ENCODE measurements around the gene KRABD2.
"Not testable (repeated sequence)": the region's sequence is repeated elsewhere in the genome, so short reads cannot be mapped to it uniquely, and the experiment has no call there.

Gene KRABD2

GRCh38 chr17:8384801-8385378 is 8.4 kb upstream of the KRABD2 start:
- no peaks in the 10 kb centered on the region for H3K27me3 ChIP-seq
- TF ChIP-seq POLR2A (IDR thresholded peaks at IDR 0.05) (no peak), CTCF (IDR thresholded peaks at IDR 0.05) (no peak)
- H3K27ac ChIP-seq, result no peak overlapping the region
- intact Hi-C loops (cut with DNase I; ENCODE audit: low total_unique reads), result no loop called here
- H3K9me3 ChIP-seq, result no peaks in the 10 kb centered on the region
- no peak overlapping the region for H3K4me3 ChIP-seq
- no peaks in the 10 kb centered on the region for H3K36me3 ChIP-seq
- peaks cover 6 to 24% of the 10 kb centered on the region in 2 donors for H3K4me1 ChIP-seq
- DNase-seq, result no peak

DNA sequence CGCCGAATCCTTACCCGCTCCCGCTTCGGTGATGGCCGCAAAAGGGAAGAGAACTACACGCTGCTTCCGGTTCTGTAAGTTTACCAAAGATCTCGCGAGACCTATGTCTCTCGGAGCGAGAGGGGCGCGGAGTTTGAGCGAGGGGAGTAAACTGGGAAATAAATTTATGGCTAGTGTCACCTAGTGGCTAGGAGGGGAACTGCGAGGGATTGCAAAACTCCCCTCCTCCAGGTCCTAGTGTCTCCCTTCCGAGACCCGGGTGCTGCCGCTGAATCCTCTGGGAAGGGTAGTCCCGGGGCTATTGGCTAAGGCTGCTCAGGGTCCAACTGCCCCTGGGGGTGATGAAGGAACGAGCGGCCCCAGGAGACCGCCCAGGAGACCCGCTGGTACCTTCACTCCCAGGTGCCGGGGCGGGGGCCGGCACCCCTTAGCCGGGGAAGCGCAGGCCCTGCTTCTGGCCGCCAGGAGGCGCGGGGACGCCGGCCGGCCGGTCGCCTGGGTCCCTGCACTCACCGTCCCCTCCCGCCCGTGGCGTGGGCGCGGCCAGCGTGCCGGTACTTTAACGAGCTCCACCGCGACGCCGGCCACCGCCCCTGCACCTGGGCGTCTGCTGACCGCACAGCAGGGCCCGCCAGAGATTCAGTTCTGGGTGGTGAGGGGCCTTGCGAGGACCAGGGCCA is 6.8 kb upstream of the KRABD2 start, which contains the start of gene RPL26:
Gene RPL26 (minus strand): TSS at position 51 of the 680 bp plus-strand sequence. CDS start 883 bp downstream, outside the sequence.
- TF ChIP-seq CTCF (IDR thresholded peaks at IDR 0.05) (peak; percentile 91 to 97 (median 94)), POLR2A (IDR thresholded peaks at IDR 0.05) (peak; percentile 21 to 74)
- H3K4me1 ChIP-seq, result peaks cover 6 to 24% of the 10 kb centered on the region in 2 donors
- peak within 1 kb of the TSS; percentile 89 to 91 for H3K27ac ChIP-seq
- no peaks in the 10 kb centered on the region for H3K9me3 ChIP-seq
- H3K36me3 ChIP-seq, result no peaks in the 10 kb centered on the region
- peak; percentile 96 to 99 for DNase-seq
- peak within 1 kb of the TSS; percentile 65 to 66 for H3K4me3 ChIP-seq
- H3K27me3 ChIP-seq, result no peaks in the 10 kb centered on the region
- intact Hi-C loops (cut with DNase I; ENCODE audit: low total_unique reads), result no loop called here

DNA sequence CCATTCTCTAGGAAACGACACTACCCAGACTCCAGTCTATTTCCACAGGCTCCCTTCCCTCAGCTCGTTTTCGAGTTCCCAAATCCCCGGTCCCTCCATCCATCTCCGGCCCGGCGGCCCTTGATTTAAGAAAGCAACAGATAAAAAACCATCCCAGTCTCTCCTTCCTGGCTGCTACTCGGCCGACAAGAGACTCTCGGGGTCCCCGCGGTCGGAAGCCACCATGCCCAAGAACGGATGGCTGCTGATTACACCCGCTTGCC is 6.3 kb upstream of the KRABD2 start:
- H3K27ac ChIP-seq, result peak overlapping the region; percentile 56 to 89
- H3K4me1 ChIP-seq, result peaks cover 6 to 24% of the 10 kb centered on the region in 2 donors
- no peaks in the 10 kb centered on the region for H3K9me3 ChIP-seq
- peak overlapping the region; percentile 65 to 66 for H3K4me3 ChIP-seq
- no peaks in the 10 kb centered on the region for H3K36me3 ChIP-seq
- intact Hi-C loops (cut with DNase I; ENCODE audit: low total_unique reads), result no loop called here
- TF ChIP-seq CTCF (IDR thresholded peaks at IDR 0.05) (no peak), POLR2A (IDR thresholded peaks at IDR 0.05) (no peak)
- H3K27me3 ChIP-seq, result no peaks in the 10 kb centered on the region
- no peak for DNase-seq

DNA sequence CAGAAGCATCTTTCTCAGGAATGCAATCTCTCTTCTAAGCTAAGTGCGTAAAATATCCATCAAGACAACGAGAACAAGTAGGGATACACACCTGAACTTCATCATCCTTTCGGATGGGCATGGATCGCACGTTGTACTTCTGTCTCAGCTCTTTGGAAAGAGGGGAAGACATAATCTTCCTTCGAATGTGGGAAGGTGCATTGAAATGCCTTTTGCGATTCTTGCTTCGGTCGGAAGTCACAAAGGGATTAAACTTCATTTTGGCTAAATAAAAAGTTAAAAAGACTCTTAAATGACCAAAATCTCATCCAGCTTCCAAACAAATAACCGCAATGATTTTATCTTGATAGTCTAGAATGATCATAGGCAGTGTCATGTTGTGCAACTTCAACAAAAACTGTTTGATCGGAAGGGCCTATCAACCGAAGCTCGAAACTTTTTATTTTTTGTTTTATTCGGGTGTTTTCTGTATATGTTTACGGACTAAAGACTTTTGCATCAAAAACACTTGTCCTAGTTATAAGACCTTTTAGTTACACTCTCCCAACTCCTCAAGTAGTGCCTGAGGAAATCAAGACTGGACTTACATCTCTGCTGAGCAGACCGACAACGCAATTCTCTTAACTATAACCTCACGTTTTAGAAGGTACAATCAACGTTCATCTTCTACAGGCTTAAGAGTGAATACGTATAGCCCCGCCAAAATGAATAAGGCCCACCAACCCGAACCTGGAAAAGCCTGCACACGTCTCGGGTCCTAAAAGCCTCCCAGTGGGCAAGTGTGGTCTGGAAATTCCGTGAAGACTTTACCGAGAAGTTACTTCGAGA is 5.8 kb upstream of the KRABD2 start:
- Histone ChIP-seq H3K4me3 (peak overlapping the region; percentile 65 to 66), H3K36me3 (no peaks in the 10 kb centered on the region), H3K4me1 (peaks cover 6 to 24% of the 10 kb centered on the region in 2 donors), H3K9me3 (no peaks in the 10 kb centered on the region), H3K27me3 (no peaks in the 10 kb centered on the region), H3K27ac (peak overlapping the region; percentile 56 to 89)
- intact Hi-C loops (cut with DNase I; ENCODE audit: low total_unique reads), result no loop called here
- no peak for TF ChIP-seq CTCF (IDR thresholded peaks at IDR 0.05)
- no peak for TF ChIP-seq POLR2A (IDR thresholded peaks at IDR 0.05)
- DNase-seq, result no peak

DNA sequence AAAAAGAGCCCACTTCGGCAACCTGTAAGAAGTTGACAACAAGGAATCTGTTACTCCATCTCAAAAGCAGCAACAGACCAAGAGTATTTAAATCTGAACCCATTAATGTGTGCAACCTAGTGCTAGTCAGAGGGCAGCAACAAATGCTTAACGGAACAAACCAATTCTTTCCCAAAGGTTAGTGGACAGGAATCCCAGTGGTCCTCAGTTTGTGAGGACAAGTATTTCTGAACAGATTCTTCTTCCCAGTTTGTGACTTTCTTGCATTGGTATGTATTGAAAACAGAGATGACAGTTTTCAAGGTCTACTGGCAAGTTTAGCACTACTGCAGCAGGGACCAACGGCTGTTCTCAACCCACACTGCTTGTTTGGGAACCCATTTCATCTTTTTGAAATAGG is 3.5 kb upstream of the KRABD2 start:
- H3K27ac ChIP-seq, result no peak overlapping the region
- no peaks in the 10 kb centered on the region for H3K9me3 ChIP-seq
- no peaks in the 10 kb centered on the region for H3K27me3 ChIP-seq
- no peak for TF ChIP-seq CTCF (IDR thresholded peaks at IDR 0.05)
- no peak for TF ChIP-seq POLR2A (IDR thresholded peaks at IDR 0.05)
- no peak overlapping the region for H3K4me3 ChIP-seq
- H3K4me1 ChIP-seq, result peaks cover 6 to 24% of the 10 kb centered on the region in 2 donors
- no peak for DNase-seq
- intact Hi-C loops (cut with DNase I; ENCODE audit: low total_unique reads), result no loop called here
- H3K36me3 ChIP-seq, result no peaks in the 10 kb centered on the region

- H3K4me3 ChIP-seq; H3K27ac ChIP-seq; DNase-seq; H3K36me3 ChIP-seq; H3K27me3 ChIP-seq; H3K9me3 ChIP-seq; intact Hi-C loops (cut with DNase I; ENCODE audit: low total_unique reads): not testable (repeated sequence)
- H3K4me1 ChIP-seq, result peaks cover 6 to 24% of the 10 kb centered on the region in 2 donors
These were observed 1.6 kb upstream of the KRABD2 start for GRCh38 chr17:8378117-8378516.

Measured in uterus (tissue), 3 donors.